H1 (cell line): Measurements from ENCODE around the gene BACE2.

Experiments used
- EZH2 ChIP-seq: fragments of 200-600 bp; sonication (generic); IDR thresholded peaks from 2 replicates; pipeline ENCODE4 v1.7.1; 2012; ENCODE audit warnings: low read depth, mild to moderate bottlenecking, moderate library complexity, low read length, inconsistent platforms; ENCODE audit not compliant: severe bottlenecking
- POLR2A ChIP-seq, 2 experiments: IDR thresholded peaks; 1 replicate in 1 of 2; 2 replicates in 1 of 2; pipeline ENCODE4 v1.6.1; 2011; ENCODE audit warnings: low read depth in 2 of 2, low read length in 2 of 2, mild to moderate bottlenecking in 2 of 2; ENCODE audit errors: control extremely low read depth in 1 of 2
- RFX5 ChIP-seq: IDR thresholded peaks from 2 replicates; pipeline ENCODE4 v1.6.1; 2011; ENCODE audit warnings: low read depth, low read length, improper control_type of control experiment, borderline replicate concordance
- TAF1 ChIP-seq: IDR thresholded peaks from 2 replicates; pipeline ENCODE4 v1.6.1; 2011; ENCODE audit warnings: mild to moderate bottlenecking, low read depth, low read length
- YY1 ChIP-seq: IDR thresholded peaks from 2 replicates; pipeline ENCODE4 v1.6.1; 2011; ENCODE audit warnings: low read depth, mild to moderate bottlenecking, low read length
- TF ChIP-seq, protein P1 (sequence below), 3 experiments: IDR thresholded peaks; 1 replicate in 2 of 3; 2 replicates in 1 of 3; pipeline versions ENCODE4 v1.5.1 to v1.6.1; 2011; ENCODE audit warnings: low read length in 3 of 3, mild to moderate bottlenecking in 3 of 3, inconsistent platforms in 2 of 3, low read depth in 1 of 3, moderate library complexity in 1 of 3; ENCODE audit not compliant: insufficient read depth in 1 of 3; ENCODE audit errors: control extremely low read depth in 1 of 3

DNA sequence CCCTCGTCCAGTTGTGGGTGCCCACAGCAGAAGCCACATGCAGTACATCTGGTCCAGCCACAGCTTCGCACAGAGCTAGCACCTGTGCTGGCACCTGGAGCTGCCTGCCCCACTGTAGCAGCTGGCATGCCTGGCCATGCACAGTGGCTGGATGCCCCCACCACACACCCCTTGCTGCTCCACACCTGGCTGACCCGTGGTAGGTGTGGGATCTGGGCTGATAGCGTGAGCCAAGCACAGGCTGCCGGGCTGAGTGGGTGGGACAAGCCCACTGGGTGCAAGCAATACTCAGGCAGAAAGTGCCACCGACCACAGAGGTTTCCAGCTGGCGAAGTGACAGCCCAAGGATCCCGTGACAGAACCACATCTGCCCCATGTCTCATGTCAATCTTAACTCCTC, 30.6 kb upstream of the BACE2 start:
- TF ChIP-seq, protein P1, sequence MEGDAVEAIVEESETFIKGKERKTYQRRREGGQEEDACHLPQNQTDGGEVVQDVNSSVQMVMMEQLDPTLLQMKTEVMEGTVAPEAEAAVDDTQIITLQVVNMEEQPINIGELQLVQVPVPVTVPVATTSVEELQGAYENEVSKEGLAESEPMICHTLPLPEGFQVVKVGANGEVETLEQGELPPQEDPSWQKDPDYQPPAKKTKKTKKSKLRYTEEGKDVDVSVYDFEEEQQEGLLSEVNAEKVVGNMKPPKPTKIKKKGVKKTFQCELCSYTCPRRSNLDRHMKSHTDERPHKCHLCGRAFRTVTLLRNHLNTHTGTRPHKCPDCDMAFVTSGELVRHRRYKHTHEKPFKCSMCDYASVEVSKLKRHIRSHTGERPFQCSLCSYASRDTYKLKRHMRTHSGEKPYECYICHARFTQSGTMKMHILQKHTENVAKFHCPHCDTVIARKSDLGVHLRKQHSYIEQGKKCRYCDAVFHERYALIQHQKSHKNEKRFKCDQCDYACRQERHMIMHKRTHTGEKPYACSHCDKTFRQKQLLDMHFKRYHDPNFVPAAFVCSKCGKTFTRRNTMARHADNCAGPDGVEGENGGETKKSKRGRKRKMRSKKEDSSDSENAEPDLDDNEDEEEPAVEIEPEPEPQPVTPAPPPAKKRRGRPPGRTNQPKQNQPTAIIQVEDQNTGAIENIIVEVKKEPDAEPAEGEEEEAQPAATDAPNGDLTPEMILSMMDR (IDR thresholded peaks at IDR 0.05; ENCODE audit: control extremely low read depth in 1 of 3, insufficient read depth in 1 of 3, low read depth in 1 of 3, low read length in 3 of 3), result no peak
- TF ChIP-seq POLR2A (IDR thresholded peaks at IDR 0.05; ENCODE audit: control extremely low read depth in 1 of 2, low read depth in 2 of 2, low read length in 2 of 2) (no peak), YY1 (no peak), EZH2 (no peak), TAF1 (no peak), RFX5 (no peak)
